NCI-H1694 (cell line): ENCODE measurements around the gene MICU1.
"Not testable (repeated sequence)": the region's sequence is repeated elsewhere in the genome, so short reads cannot be mapped to it uniquely, and the experiment has no call there.

Experiments used
- DNase-seq: peaks from one replicate; lab custom pipeline; 2025; lab: John Stamatoyannopoulos, UW

MICU1 gene, protein sequence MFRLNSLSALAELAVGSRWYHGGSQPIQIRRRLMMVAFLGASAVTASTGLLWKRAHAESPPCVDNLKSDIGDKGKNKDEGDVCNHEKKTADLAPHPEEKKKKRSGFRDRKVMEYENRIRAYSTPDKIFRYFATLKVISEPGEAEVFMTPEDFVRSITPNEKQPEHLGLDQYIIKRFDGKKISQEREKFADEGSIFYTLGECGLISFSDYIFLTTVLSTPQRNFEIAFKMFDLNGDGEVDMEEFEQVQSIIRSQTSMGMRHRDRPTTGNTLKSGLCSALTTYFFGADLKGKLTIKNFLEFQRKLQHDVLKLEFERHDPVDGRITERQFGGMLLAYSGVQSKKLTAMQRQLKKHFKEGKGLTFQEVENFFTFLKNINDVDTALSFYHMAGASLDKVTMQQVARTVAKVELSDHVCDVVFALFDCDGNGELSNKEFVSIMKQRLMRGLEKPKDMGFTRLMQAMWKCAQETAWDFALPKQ

DNA sequence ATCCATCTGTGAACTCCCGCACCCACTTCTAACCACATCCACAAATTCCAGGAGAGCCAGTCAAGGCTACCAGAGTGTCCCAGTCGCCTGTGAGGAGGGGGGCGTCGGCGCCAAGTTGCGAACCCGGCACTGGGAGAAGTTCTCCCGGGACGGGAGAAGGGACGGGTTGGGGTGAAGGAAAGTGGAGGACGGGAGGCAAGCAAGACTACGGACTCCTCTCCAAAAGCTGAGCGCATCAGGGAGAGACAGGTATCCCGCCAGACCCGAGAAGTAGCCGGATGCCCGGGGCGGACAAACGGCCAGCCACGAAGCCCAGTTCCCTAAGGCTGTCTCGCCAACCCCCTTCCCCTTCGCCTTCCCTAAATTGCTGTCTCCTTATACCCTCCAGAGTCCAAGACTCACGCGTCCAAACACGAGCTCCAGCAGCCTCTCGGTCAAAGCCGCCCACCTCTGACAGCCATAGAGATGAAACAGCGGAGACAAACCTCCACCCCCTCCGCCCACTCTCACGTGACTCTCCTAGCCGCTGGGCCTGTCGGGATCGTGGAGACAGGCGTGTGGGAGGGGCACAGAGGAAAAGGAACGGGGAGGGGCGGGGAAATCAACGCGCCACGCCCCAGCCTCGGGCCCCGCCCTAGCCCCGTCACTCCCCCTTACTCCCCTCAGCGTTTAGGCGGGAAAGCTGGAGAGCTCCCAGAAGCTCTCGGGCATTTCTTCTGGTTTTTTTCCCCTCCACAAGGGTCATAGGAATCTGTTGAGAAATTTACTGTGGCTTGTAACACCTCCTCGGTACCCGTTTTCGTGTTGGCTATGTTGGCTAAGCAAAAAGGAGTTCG, at the start of gene MICU1:
Gene MICU1, minus strand, starts transcription at position 472 of the 836 bp plus-strand sequence. CDS start 59,286 bp downstream, outside the sequence.
- DNase-seq: peak; percentile 92

DNA sequence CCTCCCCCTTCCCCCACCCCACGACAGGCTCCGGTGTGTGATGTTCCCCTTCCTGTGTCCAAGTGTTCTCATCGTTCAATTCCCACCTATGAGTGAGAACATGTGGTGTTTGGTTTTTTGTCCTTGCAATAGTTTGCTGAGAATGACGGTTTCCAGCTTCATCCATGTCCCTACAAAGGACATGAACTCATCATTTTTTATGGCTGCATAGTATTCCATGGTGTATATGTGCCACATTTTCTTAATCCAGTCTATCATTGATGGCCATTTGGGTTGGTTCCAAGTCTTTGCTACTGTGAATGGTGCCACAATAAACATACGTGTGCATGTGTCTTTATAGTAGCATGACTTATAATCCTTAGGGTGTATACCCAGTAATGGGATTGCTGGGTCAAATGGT, 48.3 kb upstream of the MICU1 start:
- DNase-seq: not testable (repeated sequence)

DNA sequence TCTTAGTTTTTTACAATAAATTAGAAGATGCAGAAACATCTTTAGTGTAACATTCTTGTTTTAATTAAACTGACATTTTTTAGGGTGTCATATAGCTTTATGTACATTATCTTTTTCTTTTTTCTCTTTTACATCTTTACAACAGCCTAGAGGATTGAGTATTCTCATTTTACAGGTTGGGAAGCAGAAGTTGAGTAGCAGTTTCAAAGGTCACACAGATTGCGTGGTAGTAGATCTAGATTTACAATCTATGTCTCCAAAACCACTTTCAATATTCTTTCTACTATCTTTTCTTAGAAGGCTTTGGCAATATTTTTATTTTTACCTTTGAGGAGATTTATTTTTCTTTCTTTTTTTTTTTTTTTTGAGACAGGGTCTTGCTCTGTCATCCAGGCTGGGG, 47.4 kb upstream of the MICU1 start:
- no peak for DNase-seq

DNA sequence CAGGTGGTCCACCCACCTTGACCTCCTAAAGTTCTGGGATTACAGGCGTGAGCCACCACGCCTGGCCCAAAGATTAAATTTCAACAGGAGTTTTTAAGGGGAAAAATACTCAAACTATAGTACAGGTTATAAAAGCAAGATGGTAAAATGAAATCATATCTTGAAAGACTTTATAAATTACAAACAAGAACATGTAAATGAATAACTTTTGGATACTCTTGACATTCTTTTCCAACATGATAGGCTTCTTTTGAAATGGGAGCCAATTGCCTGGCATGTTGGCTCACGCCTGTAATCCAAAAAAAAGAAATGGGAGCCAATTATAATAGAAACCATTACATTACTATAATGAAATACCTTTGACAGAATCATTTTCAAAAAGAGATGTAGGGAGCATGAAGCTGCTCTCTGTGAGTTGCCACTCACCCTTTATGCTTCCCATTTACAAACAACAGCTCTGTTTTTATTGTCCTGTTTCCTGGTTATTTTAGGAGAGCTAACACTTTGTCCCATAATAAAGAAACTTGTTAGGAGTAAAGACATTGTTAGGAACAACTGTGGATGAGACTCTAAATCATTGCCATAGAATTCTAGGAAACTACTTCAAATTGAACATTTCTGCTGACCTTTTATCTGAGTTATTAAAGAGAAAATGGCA, 41.5 kb upstream of the MICU1 start:
- no peak for DNase-seq

DNA sequence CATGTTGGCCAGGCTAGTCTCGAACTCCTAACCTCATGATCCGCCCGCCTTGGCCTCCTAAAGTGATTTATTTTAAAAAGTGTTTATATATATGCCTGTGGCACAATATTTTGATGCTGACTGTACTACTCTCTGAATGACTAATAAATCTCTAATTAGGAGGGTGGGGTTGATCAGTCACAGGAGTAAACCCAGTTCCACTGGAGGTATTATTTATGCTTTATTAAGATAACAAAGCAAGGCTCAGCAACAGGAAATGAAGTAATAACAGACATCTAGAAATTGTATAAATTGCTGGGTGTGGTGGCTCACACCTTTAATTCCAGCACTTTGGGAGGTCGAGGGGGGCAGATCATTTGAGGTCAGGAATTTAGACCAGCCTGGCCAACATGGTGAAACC, 40.0 kb upstream of the MICU1 start:
- DNase-seq: no peak

DNA sequence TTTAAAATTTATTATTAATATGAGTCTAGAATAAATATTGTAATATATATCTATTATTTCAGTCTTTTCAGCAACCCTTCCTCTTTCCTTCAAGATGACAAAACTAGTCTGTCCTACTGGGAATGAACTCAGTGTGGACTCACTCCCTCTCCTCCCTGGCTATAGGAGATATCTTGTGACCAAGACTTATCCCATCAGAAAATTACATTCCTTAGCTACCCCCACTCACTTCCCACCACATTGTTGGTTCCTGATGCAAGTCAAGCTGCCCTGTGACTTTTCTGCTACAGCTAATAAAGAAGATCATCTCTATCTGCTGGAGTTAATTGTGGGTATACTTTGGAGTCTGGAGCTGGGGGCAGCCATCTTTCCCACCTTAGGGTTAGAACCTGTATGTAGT, 38.1 kb upstream of the MICU1 start:
- DNase-seq: no peak

DNA sequence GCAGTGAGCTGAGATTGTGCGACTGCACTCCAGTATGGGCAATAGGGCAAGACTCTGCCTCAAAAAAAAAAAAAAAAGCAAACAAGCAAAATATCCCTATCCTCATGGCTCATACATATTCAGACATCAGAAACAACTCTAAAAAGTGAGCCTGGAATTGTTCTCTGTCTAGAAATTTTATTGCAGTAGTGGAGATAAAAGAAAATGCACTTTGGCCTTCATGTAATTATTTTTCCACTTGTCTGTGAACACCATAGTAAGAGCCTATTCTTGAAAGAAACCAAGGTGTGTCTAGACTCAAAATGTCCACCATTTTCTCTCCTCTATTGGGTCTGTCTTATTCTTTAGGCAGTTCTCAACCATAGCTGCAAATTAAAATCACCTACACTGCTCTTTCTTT, 35.6 kb upstream of the MICU1 start:
- DNase-seq: no peak

DNA sequence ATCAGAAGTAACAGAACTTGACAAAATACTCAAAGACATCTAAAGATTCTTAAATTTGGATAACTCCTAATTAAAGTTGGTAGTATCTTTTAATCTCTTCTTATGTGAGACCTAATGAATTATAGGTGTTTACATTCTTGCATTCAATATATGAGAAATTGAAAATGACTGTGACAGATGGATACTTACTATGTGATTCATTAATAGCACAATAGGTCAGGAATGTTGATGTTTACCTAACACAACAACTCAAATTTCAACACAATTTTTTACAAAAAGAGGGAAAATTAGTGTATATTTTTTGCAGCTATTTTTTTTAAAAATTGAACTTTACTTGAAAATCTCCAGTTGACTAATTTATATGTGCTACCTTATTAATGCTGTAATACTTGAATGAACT, 34.3 kb upstream of the MICU1 start:
- DNase-seq: no peak

DNA sequence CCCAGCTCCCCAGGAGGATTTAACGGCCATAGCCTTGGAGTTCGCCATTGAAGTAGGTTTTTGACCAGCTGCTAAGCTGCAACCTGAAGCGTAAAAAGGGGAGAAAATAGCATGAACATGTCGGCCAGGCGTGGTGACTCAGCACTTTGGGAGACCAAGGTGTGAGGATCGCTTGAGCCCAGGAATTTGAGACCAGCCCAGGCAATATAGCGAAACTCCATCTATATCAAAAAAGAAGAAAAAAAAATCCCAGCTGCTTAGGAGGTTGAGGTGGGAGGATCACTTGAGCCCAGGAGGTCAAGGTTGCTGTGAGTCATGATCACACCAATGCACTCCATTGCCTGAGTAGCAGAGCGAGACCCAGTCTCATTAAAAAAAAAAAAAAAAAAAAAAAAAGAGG, 33.8 kb upstream of the MICU1 start:
- DNase-seq: no peak

DNA sequence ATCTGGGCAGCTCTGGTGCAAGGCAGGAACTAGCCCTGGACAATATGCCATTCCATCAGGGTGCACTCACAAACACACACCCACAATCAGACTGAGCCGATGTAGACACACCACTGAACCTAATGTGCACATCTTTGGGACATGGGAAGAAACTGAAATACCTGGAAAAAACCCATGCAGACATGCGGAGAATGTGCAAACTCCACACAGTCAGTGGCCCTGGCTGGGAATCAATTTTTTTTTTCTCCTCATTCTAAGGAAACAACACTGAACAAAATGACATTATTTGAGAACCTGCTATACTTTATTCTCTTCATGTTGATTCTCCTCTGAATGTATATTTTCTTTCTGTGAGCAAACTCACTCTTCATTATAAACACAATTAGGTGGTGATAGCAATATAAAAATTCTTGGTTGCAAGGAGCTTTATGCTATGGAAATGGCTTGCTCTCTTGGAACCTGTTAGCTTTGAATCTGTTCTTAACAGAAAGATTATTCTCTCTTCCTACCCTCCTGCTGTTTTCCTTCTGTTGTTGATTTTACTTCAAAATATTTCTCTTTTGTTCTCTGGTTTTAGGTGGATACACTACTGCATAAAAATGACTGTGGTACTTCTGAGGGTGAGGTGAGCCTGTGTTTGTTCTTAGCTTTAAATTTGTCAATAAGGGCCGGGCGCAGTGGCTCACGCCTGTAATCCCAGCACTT, 33.0 kb upstream of the MICU1 start:
- DNase-seq: no peak

DNA sequence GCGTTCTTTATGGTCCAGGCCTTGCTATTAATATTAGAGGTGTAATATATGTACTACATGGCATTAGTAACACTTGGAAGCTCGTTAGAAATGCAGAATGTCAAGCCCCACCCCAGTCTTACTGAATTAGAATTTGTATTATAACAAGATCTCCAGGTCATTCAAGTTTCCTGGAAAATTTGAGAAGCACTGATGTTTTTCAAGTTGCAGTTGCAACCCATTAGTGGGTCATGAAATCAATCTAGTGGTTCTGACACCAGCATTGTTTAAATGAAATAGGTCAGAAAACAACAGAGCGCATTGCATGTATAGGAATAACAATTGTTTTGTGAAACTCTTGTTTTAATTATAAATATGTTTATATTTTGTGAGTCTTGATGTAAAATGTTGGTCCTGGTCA, 28.8 kb upstream of the MICU1 start:
- DNase-seq: no peak

DNA sequence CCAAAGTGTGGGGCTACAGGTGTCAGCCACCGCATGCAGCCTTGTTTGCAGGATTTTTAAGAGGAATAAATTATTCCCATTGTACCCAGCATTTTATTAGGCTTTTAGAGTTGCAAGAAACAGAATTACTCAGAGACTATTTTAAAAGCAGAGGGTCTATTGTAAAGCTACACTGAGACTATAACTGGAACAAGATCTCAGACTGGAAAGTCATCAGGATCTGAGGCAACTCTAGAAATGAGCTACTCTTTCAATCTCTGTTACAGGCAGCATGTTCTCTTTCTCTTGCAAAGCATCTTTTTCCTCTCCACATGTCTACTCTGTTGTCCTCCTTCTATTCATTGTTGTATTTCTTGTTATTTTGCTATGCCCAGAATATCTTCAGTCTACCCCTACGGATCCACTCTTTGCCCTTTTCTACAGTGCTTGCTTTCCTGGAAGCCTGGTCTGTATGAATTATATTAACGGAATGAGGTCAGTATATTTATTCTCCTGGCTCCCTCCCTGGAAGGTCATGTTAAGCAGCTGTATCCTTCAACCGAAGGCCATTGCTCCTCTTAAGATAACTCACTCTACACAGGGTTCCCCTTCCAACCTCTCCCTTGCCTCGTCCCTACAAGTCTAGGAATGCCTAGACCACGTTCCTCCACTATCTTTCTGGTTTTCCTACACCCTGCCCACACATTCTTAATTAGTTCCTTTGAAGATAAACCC, 27.7 kb upstream of the MICU1 start:
- DNase-seq: no peak

DNA sequence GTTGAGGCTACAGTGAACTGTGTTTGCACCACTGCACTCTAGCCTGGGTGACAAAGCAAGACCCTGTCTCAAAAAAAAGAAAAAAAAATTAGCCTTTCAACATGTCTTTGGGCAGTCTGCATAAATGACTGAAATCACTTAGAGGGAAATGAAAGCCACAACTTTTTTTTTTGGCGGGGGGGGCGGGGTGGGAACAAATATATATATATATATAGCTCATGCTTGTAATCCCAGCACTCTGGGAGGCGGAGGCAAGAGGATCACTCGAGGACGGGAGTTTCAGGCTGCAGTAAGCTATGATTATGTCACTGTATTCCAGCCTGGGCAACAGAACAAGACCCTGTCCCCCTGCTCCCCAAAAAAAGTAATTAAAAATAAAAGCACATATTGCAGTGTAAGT, 23.4 kb upstream of the MICU1 start:
- DNase-seq: no peak

DNA sequence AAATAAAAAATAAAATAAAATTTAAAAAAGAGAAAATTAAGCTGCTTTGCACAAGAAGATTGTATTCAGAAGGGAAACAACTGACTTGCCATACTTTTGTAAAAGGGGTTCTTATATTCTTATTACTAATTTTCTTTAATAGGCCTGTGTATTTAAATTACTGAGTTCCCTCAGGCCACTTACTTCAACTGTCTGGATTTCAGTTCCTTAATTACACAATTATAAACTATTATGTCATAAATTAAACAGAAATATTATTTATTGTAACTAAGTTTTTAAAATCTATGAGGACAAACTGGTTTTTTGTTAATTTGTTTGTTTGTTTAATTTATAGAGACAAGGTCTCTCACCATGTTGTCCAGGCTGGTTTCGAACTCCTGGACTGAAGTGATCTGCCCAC, 22.4 kb upstream of the MICU1 start:
- no peak for DNase-seq

DNA sequence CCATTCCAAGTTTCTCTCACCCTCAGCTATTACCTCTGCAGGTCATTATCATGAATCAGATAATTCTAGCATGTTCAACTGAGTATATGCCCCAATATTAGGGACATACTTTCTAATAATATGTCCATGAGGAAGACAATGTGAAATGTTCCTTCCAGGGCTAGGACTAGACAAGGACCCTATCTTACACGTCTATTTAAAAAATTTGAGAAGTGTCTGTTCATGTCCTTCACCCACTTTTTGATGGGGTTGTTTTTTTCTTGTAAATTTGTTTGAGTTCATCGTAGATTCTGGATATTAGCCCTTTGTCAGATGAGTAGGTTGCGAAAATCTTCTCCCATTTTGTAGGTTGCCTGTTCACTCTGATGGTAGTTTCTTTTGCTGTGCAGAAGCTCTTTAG, 21.1 kb upstream of the MICU1 start:
- not testable (repeated sequence) for DNase-seq

DNA sequence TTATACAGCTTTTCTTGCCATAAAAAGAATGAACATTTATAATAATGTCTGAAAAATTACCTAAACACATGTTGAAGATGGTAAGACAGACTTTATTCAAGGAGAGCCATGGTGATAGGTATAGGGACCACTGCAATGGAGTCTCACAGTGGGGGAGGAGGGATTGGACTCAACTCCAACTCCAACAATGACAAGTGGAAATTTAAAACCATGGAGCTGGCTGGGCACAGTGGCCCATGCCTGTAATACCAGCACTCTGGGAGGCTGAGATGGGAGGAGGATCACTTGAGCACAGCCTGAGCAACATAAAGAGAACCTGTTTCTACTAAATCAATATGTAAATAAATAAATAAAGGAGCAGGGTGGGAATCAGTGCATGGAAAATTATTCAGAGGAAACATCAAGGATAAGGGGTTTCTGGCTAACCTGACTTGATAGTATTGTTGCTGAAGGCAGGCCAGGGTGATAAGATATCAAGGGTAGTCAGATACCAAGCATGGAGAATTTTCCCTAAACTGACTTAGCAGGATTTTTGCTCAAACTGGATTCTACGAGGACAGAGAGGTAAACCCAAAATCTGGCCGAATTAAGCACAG, 19.5 kb upstream of the MICU1 start:
- no peak for DNase-seq

DNA sequence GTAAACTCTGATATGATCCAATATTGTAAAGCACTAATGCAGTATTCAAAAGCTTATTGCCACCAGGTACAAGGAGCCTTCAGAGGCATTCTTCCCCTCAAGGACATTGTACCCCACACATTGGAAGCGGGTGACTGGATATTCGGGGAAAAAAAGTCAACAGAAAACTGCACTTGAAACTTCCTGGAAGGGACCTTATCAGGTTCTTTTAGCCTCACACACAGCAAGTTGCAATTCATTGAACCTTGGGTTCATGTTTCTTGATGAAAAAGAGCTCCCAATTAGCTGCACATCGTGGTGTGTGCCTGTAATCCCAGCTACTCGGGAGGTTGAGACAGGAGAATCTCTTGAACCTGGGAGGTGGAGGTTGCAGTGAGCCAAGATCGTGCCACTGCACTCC, 16.4 kb upstream of the MICU1 start:
- no peak for DNase-seq

DNA sequence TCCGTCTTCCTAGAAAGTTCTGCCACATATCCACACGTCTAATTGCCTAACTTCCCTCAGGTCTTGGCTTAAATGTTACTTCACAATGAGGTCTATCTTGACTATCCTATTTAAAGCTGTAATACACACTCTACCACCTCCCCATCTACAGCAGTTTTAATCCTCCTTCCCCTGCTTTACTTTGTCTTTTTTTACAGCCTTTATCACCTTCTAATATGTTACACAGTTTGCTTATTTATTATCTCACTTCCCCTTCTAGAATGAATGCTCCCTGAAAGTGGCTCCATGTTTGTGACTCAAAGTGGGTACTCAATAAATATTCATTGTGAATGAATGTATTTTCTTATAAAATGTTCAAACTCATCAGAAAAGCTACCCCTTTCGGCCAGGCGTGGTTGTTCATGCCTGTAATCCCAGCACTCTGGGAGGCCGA, 13.6 kb upstream of the MICU1 start:
- no peak for DNase-seq

DNA sequence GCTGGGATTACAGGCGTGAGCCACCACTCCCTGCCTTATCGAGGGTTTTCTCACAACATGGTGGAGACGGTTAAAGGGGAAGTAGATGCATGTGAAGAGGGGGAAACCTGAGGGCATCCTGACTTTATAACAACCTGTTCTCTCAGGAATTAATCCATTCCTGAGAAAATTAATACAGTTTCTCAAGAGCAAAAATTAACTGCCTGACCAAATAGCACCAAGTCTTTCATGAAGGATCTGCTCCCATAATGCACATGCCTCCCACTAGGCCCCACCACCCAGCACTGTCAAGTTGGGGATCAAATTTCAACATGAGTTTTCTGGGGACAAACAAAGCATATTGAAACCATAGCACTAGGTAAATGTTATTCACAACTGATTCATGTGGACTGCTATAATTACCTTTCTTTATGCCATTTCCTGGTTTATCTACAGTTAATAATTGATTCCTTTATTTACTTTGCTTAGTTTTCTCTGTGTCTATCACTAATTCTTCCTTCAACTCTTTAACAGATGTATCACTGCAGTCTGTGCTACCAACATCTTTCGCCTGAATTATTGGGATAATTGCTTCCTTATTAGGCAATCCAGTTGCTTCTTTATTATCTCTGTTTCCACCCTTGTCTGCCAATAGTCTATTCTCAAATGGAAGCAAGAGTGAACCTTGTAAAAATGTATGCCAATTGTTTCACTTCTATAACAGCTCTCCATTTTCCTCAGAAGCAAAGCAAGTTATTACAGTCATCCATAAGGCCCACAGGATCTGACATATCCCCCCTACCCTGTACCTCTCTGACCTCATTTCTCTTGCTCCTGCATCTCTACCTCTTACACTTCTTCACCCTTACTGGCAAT, 12.9 kb upstream of the MICU1 start:
- DNase-seq: peak; percentile 17

DNA sequence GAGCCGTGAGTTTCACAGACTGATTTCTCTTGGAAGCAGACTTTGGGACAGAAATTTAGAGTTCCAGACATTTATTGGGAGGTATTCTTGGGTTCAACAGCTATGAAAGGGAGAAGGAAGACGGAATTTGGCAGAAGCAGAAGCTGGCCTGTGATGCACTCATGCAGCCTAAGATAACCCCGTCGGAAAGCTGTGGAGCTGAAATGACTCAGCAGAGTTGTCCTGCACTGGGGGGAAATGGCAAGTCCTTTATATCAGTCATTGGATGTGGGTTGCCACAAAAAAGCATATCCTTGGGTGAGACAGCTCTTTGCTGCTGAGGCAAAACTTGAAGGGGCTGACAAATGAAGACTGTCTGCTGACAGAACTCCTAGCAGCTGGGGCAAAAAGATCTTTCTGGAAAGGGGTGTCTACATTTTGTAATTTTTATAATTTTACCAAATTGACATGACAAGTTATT, 11.5 kb upstream of the MICU1 start:
- DNase-seq: no peak
